Vagina (tissue), 2 donors: Measurements from ENCODE around the gene DUOXA1.
"Not testable (repeated sequence)": the region's sequence is repeated elsewhere in the genome, so short reads cannot be mapped to it uniquely, and the experiment has no call there.

Experiments used
- POLR2A ChIP-seq, 2 donors: fragments of 450-650 bp; IDR thresholded peaks; one replicate each; pipeline ENCODE4 v1.6.1; 2017; ENCODE audit warnings: antibody characterized with exemption in 2 of 2, mild to moderate bottlenecking in 2 of 2, moderate library complexity in 2 of 2
- POLR2AphosphoS5 ChIP-seq, 2 donors: sonication (generic); formaldehyde crosslinking; IDR thresholded peaks; one replicate each; pipeline ENCODE4 v1.9.0; 2017; ENCODE audit warnings: antibody characterized with exemption in 2 of 2, mild to moderate bottlenecking in 2 of 2, low read depth in 1 of 2; ENCODE audit not compliant: insufficient read depth in 1 of 2
- TF ChIP-seq, protein P1 (sequence below), 3 experiments: fragments of 450-650 bp in 2 of 3; fragments of 200-600 bp in 1 of 3; sonication (generic) in 1 of 3; IDR thresholded peaks; one replicate each; pipeline ENCODE4 v1.5.1; 2017 to 2019; ENCODE audit warnings: antibody characterized with exemption in 3 of 3, mild to moderate bottlenecking in 2 of 3, moderate library complexity in 2 of 3

GRCh38 chr15:45104170-45104569 lies 25.5 kb downstream of the DUOXA1 start:
- TF ChIP-seq, protein P1, sequence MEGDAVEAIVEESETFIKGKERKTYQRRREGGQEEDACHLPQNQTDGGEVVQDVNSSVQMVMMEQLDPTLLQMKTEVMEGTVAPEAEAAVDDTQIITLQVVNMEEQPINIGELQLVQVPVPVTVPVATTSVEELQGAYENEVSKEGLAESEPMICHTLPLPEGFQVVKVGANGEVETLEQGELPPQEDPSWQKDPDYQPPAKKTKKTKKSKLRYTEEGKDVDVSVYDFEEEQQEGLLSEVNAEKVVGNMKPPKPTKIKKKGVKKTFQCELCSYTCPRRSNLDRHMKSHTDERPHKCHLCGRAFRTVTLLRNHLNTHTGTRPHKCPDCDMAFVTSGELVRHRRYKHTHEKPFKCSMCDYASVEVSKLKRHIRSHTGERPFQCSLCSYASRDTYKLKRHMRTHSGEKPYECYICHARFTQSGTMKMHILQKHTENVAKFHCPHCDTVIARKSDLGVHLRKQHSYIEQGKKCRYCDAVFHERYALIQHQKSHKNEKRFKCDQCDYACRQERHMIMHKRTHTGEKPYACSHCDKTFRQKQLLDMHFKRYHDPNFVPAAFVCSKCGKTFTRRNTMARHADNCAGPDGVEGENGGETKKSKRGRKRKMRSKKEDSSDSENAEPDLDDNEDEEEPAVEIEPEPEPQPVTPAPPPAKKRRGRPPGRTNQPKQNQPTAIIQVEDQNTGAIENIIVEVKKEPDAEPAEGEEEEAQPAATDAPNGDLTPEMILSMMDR (IDR thresholded peaks at IDR 0.05): not testable (repeated sequence)
- not testable (repeated sequence) for TF ChIP-seq POLR2A (IDR thresholded peaks at IDR 0.05); POLR2AphosphoS5 (IDR thresholded peaks at IDR 0.05; ENCODE audit: insufficient read depth in 1 of 2, low read depth in 1 of 2)
